22Rv1 (cell line): ENCODE measurements around the gene RIGI.

Source experiments
- CTCF ChIP-seq: fragments of 450-650 bp; IDR thresholded peaks from 2 replicates; pipeline ENCODE4 v1.5.1; 2017; ENCODE audit warnings: mild to moderate bottlenecking
- ZFX ChIP-seq: fragments of 450-650 bp; IDR thresholded peaks from 2 replicates; pipeline ENCODE4 v1.6.1; 2017; ENCODE audit warnings: antibody characterized with exemption, borderline replicate concordance

- no peak for TF ChIP-seq CTCF
- TF ChIP-seq ZFX, result no peak
These were observed 28.1 kb downstream of the RIGI start for GRCh38 chr9:32497921-32498320.
